ENCODE data around the gene SLC26A1.
"Not testable (repeated sequence)": the region's sequence is repeated elsewhere in the genome, so short reads cannot be mapped to it uniquely, and the experiment has no call there.

SLC26A1 gene

GRCh38 chr4:982814-983213 is 10.4 kb downstream of the SLC26A1 start:
- DNase-seq, result no peak

- no peak for DNase-seq
Measured at GRCh38 chr4:982291-982690, 10.9 kb downstream of the SLC26A1 start.

GRCh38 chr4:978957-979701 is 14.1 kb downstream of the SLC26A1 start:
- peak; percentile 82 for DNase-seq

- not testable (repeated sequence) for DNase-seq
Measured at GRCh38 chr4:976016-976415, 17.2 kb downstream of the SLC26A1 start.

GRCh38 chr4:974668-975067 is 18.5 kb downstream of the SLC26A1 start:
- no peak for DNase-seq

- DNase-seq, result peak; percentile 91
Measured at GRCh38 chr4:973431-974397, 19.5 kb downstream of the SLC26A1 start, which contains the start of gene DGKQ. Gene DGKQ (minus strand): TSS chr4:973569. CDS start chr4:973482, 87 bp downstream.

- DNase-seq, result peak; percentile 5
Measured at GRCh38 chr4:972651-973424, 20.4 kb downstream of the SLC26A1 start.

- DNase-seq, result no peak
Measured at GRCh38 chr4:971666-972500, 21.3 kb downstream of the SLC26A1 start.

- no peak for DNase-seq
Measured at GRCh38 chr4:970854-971520, 22.2 kb downstream of the SLC26A1 start.

- peak; percentile 15 for DNase-seq
Measured at GRCh38 chr4:970046-970745, 23.0 kb downstream of the SLC26A1 start.

- no peak for DNase-seq
Measured at GRCh38 chr4:968621-969394, 24.4 kb downstream of the SLC26A1 start.

GRCh38 chr4:968221-968620 is 25.0 kb downstream of the SLC26A1 start:
- no peak for DNase-seq

- DNase-seq, result no peak
Measured at GRCh38 chr4:967113-968104, 25.8 kb downstream of the SLC26A1 start.

- DNase-seq, result no peak
Measured at GRCh38 chr4:966266-967112, 26.7 kb downstream of the SLC26A1 start.

GRCh38 chr4:965766-966134 is 27.5 kb downstream of the SLC26A1 start:
- no peak for DNase-seq

- no peak for DNase-seq
Measured at GRCh38 chr4:965048-965765, 28.0 kb downstream of the SLC26A1 start.

Data from inflammatory macrophage treated with lipopolysaccharide for 4 hours (primary cell).